Pons (tissue), 1 donor: ENCODE measurements around the gene NUPR2.
"Not testable (repeated sequence)": the region's sequence is repeated elsewhere in the genome, so short reads cannot be mapped to it uniquely, and the experiment has no call there.

ENCODE experiments used
- DNase-seq: peaks from one replicate; pipeline ENCODE4 v3.0.0-alpha.2; 2016; ENCODE audit warnings: low spot score

Gene NUPR2, protein sequence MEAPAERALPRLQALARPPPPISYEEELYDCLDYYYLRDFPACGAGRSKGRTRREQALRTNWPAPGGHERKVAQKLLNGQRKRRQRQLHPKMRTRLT

DNA sequence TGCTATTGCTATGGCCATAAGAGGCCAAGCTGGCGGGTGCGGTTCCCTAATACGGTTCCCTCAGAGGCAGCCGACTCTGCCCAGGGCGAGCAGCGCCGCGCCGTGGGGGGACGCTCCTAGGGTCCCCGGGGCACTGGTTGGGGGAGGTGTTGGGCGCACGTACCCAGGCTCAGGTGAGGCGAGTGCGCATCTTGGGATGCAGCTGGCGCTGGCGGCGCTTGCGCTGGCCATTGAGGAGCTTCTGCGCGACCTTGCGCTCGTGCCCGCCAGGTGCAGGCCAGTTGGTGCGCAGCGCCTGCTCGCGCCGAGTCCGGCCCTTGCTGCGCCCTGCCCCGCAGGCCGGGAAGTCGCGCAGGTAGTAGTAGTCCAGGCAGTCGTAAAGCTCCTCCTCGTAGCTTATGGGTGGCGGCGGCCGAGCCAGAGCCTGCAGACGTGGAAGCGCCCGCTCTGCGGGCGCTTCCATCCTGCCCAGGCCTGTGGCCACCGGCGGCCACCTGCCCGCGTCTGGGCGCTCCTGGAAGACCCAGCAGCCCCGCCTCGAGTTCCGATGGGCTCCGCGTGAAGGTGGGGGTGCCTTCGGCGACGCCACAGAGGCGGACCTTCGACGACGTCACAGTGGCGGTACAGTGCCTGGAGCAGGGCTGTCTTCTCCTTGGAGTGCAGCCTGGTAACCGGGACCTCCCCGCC, at the start of gene NUPR2:
Gene NUPR2, minus strand, starts transcription at position 566 of the 687 bp plus-strand sequence. Its CDS starts 103 bp downstream, at position 463.
- DNase-seq = no peak

DNA sequence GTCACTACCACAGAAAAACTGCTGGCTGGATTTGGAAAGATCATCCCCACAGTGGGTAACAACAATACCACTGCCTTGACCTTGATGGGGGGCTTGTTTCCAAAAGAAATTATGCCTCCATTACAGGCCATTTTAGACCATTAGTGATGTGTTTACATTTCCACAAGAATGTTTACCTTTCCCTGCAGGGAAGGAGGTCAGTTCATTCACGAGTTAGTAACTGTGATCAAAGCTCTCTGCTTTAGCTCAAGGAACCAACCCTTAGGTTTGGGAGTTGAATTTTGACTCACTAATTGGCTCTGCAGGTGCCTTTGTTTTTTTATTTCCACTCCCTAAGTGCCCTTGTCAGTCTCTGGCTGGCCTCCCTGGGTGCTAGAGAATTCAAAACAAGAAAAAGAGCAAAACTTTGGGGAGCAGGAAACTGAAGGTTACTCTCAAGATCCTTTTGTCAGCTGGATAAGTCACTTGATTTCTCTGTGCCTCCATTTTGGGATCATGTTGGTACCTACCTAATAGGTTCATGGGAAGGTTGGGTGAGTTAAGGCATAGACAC, 41.1 kb upstream of the NUPR2 start:
- no peak for DNase-seq

DNA sequence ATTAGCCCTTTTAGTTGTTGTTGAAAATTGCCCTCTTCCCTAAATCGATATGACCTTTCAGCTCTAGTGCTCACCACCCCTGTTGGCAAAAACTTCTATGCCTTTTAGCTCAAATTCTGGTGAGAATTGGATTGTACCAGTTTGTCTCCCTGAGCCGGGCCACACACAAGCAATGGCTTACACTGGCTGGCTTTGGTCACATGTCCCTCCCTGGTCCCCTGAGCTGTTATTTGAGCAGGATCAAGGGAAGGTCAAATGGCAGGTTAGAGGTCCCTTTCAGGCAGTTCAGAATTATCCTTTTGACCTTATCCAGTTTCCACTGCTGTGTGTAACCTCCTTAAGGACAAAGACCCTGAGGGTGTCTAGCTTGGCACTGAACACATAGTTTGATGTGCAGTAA, 14.8 kb upstream of the NUPR2 start:
- not testable (repeated sequence) for DNase-seq

DNA sequence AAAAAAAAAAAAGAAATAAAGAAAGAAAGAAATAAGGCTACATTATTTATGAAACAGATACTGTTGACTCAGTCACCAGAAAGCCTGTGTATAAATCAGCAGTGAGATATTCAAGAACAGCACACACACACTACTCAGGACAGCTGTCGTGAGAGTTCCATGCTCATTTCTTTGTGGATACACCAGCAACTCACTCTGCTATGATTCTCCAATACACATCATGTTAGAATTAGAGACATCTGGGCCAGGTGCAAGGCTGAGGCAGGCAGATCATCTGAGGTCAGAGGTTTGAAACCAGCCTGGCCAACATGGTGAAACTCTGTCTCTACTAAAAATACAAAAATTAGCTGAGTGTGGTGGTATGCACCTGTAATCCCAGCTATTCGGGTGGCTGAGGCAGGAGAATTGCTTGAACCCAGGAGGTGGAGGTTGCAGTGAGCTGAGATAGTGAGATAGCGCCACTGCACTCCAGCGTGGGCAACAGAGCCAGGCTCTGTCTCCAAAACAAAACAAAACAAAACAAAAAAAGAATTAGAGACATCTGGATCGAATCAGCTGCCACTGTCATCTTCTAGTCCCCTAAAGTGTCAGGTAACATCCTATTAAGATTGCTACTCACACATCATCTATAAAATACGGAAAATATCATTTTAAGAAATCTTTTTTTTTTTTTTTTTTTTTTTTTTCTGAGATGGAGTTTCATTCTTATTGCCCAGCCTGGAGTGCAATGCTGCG, 11.2 kb upstream of the NUPR2 start:
- no peak for DNase-seq

DNA sequence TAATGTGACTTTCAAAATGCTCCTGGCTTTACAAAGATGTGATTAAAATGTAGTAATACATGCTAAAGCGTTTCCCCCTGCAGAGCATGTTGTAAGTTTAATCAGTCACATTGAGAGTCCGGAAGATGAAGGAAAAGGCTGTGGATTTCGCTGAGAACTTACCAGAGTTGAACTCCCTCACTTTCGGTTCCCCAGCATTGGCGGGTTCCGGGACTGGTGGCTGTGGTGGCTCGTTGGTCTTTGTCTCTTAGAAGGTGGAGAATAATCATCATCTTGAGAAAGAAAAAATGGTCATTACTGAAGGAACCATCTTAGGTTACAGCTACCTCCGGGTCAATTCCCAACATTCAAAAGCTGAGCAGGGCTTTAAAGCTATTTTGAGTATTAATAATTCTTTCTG, 9.6 kb upstream of the NUPR2 start:
- DNase-seq = no peak

DNA sequence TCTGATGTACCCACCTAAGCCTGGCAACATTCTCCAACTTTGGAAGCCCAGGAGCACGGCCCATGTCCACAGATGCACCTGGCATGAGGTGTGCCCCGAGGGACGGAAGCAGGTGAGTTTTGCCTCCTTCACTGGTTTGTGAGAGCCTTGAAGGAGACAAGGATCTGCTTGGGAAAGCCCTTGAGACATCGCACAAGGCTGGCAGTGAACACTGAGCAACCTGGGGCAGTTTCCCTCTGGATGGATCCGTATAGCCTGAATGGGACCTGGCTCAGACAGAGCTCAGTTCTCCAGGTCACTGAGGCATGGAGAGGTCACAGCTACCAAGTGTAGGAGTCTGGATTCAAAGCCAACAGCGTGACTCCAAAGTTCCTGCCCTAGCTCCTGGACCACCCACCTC, 8.8 kb upstream of the NUPR2 start:
- no peak for DNase-seq

DNA sequence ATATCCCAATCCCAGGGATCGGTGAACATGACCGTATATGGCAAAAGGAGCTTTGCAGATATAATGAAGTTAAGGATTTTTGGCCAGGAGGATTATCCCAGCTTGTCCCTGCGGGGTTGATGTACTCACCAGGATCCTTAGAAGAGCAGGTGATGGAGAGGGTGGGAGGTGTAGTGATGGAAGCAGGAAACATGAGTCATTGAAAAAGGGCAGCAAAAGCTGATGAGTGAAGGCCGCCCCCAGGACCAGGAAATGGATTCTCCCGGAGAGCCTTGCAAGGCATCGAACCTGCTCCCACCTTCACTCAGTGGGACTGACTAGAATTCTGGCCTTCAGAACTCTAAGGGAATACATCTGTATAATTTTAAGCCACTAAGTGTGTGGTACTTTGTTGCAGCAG, 5.2 kb upstream of the NUPR2 start:
- no peak for DNase-seq

DNA sequence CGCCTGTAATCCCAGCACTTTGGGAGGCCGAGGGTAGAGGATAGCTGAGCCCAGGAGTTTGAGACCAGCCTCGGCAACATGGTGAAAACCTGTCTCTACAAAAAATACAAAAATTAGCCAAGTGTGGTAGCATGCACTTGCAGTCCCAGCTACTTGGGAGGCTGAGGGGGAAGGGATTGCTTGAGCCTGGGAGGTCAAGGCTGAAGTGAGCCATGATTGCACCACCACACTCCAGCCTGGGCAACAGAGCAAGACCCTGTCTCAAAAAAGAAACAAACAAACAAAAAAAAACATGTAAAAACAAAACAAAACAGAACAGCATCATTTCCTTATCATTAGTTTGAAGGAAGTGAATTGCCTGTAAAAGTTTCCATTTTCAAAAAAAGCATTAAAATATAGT, 4.0 kb downstream of the NUPR2 start:
- not testable (repeated sequence) for DNase-seq

DNA sequence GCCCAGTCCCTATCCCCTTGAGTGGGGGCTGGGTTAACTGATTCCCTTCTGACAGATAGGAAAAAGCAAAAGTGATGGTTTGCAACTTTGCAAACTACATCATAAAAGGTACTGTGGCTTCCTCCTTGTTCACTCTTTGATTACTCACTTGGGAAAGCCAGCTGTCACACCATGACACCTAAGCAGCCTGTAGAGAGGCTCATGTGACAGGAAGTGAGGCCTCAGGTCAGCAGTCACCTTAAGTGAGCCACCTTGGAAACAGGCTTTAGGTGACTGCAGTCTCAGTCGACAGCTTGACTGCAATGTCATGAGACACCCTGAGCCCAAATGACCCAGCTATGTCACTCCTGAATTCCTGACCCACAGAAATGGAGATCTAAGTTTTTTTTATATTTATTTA, 5.6 kb downstream of the NUPR2 start:
- no peak for DNase-seq

DNA sequence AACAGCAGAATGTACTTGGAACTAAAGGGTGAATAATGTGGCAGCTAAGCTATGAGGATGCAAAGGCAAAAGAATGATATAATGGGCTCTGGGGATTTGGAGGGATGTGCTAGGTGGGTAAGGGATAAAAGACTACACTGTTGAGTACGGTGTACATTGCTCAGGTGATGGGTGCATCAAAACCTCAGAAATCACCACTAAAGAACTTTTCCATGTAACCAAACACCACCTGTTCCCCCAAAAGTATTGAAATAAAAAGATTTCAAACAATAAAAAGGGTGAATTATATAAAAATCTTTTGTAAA, 8.3 kb downstream of the NUPR2 start:
- DNase-seq = no peak

DNA sequence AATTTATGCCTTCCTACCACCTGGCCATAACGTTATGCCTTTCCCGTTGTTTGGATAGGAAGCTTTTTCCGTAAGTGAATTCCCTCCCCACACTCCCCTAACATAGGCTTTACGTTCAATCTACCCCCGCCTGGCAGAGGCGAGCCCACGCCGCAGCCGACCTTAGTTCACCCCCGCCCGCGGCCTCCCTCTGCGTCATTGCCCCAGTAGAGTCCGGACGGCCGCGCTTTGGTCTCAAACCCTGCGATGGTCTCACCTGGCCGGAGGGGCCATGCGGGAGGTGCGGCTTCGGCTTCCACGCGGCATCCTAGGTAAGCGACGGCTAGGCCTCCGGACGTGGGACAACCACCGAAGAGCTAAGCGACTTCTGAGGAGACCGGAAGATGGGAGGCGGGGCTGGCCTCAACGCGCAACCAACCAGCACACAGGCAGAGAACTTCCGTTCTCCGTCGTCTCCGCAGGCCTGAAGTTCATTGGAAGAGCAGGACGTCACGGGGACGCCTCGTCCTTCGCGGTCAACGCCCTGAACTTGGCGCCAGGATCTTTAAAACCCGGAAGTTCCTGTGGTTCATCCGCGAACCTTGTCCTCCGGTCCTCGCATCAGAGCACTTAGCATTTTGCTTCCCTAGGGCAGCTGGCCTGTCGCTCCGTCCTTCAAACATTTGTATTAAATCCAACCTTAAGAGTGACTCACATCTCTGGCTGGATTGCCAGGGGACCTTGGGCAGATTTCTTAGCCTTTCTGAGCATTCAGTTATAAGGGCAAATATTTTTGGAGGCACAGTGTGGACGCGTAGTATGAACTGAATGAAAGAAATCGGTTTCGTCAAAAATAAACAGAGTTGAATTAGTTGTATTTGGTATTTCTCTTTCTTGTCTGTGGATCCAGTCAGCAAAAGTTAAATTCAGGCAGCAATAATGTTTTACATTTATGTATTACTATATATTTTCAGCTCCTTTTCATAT, 9.8 kb downstream of the NUPR2 start, which contains the start of gene CHCHD2:
Gene CHCHD2, minus strand, starts transcription at position 369 of the 966 bp plus-strand sequence. Its CDS starts 63 bp downstream, at position 306.
- DNase-seq = peak; percentile 99

DNA sequence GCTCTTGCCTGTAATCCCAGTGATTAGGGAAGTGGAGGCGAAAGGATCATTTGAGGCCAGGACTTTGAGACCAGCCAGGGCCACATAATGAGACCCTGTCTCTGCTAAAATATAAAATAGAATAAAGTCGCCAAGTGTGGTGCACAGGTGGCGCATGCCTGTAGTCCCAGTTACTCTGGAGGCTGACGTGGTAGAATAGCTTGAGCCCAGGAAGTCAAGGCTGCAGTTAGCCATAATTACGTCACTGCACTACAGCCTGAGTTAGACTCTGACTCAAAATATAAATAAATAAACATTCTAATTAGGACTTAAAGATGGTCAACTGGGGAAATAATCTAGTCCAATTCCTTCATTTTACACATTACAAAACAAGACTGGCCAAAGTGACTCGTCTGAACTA, 10.7 kb downstream of the NUPR2 start:
- peak; percentile 5 for DNase-seq

DNA sequence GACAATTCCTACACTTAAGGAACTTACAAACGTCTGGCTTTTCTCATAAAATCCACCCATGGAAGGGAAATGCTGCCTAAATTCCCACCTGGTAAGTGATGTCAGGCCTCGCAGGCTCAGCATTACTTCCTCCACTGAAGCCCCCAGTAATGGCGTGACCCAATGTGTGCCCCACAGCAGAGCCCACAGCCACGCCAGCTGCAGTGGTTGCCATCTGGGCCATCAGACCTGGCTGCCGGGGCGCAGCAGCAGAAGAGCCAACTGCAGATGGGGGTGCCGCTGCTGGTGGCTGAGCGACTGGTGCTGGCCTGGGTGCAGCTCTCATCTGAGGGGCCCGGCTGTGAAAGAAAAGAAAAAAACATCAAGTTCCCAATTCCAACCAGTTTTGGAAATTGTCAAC, 12.1 kb downstream of the NUPR2 start:
- not testable (repeated sequence) for DNase-seq

DNA sequence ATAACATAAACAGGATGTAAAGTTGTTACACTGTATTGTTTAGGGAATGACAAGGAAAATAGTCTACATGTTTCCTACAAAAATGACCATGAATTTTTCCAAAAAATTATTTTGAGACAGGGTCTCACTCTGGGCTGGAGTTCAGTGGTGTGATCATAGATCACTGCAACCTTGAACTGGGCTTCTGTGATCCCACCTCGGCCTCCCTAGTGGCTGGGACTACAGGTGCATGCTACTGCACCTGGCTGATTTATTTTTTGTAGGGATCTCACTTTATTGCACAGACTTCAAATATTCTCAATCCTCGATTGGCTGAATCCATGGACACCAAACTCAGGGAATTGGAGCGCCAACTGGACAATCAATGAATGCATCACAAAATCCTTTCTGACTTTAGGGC, 16.6 kb downstream of the NUPR2 start:
- DNase-seq = no peak

DNA sequence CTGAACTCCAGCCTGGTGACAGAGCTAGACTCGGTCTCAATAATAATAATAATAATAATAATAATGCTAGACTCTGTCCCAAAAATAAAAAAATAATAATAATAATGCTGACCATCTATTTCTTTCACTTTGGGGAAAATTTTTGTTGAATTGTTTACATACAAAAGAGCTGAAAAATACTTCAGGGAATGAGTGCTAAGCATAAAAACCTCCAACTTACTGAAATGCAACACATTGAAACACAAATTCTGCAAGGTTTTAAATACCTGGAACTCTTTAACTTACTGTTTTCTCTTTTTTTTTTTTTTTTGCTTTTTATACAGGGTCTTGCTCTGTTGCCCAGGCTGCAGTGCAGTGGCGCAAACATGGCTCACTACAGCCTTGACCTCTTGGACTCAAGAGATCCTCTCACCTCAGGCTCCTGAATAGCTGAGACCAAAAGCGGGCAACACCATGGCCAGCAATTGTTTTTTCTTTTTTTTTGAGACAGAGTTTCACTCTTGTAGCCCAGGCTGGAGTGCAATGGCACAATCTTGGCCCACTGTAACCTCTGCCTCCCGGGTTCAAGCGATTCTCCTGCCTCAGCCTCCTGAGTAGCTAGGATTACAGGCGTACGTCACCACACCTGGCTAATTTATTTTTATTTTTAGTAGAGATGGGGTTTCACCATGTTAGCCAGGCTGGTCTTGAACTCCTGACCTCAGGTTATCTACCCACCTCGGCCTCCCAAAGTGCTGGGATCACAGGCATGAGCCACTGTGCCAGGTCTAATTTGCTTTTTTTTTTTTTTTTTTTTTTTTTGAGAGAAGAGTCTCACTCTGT, 17.8 kb downstream of the NUPR2 start:
- not testable (repeated sequence) for DNase-seq

DNA sequence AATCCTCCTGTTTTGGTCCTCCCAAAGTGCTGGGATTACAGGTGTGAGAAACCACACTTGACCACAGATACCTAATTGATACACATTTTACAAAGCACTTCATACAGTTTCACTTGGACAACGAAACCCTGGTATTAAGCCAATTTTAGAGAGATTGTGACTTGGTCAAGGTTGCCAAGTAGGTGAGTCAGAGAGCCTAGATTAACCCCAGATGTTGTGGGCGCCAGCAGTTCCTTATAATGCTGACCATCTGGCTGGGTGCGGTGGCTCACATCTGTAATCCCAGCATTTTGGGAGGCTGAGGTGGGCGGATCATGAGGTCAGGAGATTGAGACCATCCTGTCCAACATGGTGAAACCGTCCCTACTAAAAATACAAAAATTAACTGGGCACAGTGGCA, 18.5 kb downstream of the NUPR2 start:
- no peak for DNase-seq

DNA sequence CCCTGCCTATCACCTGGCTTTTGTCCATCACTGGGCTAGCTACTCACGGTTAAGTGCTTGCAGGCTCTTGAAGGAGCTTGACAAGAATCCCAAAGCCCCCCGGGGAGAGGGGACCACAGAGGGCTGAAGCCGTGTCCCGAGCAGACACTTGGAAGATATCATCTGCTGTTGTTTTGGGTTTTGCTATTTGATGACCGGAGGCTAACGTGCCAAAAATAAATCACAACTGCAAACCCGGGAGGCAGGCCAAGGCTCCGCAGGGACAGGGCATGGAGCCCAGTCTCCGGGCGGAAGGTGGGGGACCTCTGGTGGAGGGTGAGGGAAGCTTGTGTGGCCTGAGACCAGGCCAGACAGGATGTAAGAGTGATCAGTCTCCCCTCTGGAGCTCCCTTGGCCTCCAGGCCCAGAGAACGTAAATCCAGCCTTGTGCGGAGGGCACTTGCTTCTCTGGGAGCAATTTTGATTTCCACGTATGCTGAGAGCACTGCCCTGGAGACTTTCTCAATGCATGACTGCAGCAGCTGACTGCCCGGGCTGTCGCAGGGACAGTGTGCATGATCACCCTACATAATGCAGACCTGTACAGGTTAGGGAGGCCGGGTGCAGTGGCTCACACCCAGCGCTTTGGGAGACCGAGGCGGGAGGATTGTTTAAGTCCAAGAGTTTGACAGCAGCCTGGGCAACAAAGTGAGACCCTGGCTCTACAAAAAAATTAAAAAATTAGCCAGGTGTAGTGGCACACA, 23.3 kb downstream of the NUPR2 start, which contains the start of gene PHKG1:
Gene PHKG1, minus strand, starts transcription at position 164 of the 743 bp plus-strand sequence. CDS start 4,011 bp downstream, outside the sequence.
- DNase-seq = peak; percentile 88

DNA sequence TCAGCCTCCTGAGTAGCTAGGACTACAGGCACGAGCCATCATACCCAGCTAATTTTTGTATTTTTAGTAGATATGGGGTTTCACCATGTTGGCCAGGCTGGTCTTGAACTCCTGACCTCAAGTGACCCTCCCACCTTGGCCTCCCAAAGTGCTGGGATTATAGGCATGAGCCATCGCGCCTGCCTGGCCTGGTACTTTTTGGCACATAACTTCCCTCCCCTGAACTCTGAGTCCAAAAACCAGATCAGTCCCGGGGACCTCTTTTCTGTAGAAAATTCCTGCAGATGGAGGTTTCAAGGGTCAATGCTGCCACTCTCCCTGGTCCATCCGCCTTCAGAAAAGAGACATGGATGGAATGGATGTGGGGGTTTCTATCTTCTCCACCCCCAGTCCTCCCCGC, 23.8 kb downstream of the NUPR2 start:
- DNase-seq = not testable (repeated sequence)

DNA sequence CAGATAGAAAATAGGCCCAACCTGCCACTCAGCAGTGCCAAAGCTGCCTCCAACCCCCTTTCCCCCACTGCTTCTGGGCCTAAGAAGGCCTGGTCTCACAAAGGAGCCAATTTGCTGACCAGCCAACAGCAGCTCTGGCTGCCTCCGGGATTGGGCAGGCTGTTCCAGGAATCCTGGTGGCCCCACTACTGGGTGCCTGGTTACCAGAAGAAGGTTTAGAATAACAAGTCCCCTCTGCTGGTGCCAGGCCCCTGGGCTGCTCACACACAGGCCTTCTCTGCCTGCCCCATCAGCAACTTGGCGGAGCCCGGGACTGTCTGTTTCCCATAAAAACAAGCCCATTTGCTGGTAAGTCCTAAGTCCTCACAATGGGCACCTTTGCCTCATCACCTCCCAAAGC, 24.6 kb downstream of the NUPR2 start:
- peak; percentile 51 for DNase-seq

DNA sequence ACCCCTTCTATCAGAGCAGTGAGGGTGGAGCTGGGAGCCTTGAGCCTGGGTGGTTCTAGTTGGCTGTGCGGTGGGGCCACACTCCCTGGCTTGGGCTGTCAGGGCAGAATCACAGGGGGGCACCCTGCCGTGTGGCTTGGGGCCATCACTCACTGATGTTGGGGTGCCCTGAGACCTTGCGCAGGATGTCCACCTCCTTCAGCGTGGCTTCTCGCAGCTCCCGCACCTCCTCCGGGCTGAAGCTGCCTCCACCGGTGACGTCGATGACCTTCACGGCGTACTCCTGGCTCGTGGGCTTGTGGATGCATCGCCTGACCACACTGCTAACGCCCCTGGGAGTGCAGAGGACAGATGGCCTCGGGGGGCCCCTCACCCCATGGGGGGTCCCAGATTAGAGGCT, 28.8 kb downstream of the NUPR2 start:
- DNase-seq = no peak
